ENCODE results near the gene CADM4.

The CADM4 gene

GRCh38 chr19:43668406-43669109 lies 28.9 kb upstream of the CADM4 start:
- TF ChIP-seq EP300 (IDR thresholded peaks at IDR 0.05; ENCODE audit: borderline replicate concordance) (0 out of 2 replicates have a peak, but pooled peaks have one; percentile 14), TCF12 (IDR thresholded peaks at IDR 0.05; ENCODE audit: low read depth) (no peak), TAF1 (IDR thresholded peaks at IDR 0.05; ENCODE audit: low read depth) (peak; percentile 51; the same call in 1 of the 2 replicates)

- no peak for TF ChIP-seq TAF1 (IDR thresholded peaks at IDR 0.05; ENCODE audit: low read depth)
- TF ChIP-seq TEAD4 (IDR thresholded peaks at IDR 0.05) = no peak
- TF ChIP-seq CREB1 (IDR thresholded peaks at IDR 0.05; ENCODE audit: low read depth) = no peak
- no peak for TF ChIP-seq MAX (IDR thresholded peaks at IDR 0.05)
- no peak for TF ChIP-seq CEBPB (IDR thresholded peaks at IDR 0.05)
- TF ChIP-seq NFIC (IDR thresholded peaks at IDR 0.05) = peak; percentile 52; the same call in 1 of the 2 replicates
Measured at GRCh38 chr19:43667876-43668405, 28.3 kb upstream of the CADM4 start.

GRCh38 chr19:43667126-43667875 lies 27.7 kb upstream of the CADM4 start:
- TF ChIP-seq CEBPB (IDR thresholded peaks at IDR 0.05) = no peak
- no peak for TF ChIP-seq EP300 (IDR thresholded peaks at IDR 0.05; ENCODE audit: borderline replicate concordance)
- TF ChIP-seq CREB1 (IDR thresholded peaks at IDR 0.05; ENCODE audit: low read depth) = no peak
- no peak for TF ChIP-seq TEAD4 (IDR thresholded peaks at IDR 0.05)
- TF ChIP-seq MAX (IDR thresholded peaks at IDR 0.05) = no peak
- TF ChIP-seq USF1 (IDR thresholded peaks at IDR 0.05) = no peak
- no peak for TF ChIP-seq TAF1 (IDR thresholded peaks at IDR 0.05; ENCODE audit: low read depth)
- no peak for TF ChIP-seq RAD21 (IDR thresholded peaks at IDR 0.05; ENCODE audit: low read depth)
- TF ChIP-seq REST (IDR thresholded peaks at IDR 0.05; ENCODE audit: low read depth) = no peak
- no peak for TF ChIP-seq TCF12 (IDR thresholded peaks at IDR 0.05; ENCODE audit: low read depth)

- TF ChIP-seq YY1 (IDR thresholded peaks at IDR 0.05; ENCODE audit: low read depth) (no peak), CEBPB (IDR thresholded peaks at IDR 0.05) (no peak), RAD21 (IDR thresholded peaks at IDR 0.05; ENCODE audit: low read depth) (no peak), MAX (IDR thresholded peaks at IDR 0.05) (no peak), EGR1 (IDR thresholded peaks at IDR 0.05) (no peak), FOXM1 (IDR thresholded peaks at IDR 0.05; ENCODE audit: borderline replicate concordance, low read depth) (no peak), CREB1 (IDR thresholded peaks at IDR 0.05; ENCODE audit: low read depth) (no peak), EP300 (IDR thresholded peaks at IDR 0.05; ENCODE audit: borderline replicate concordance) (no peak), NFIC (IDR thresholded peaks at IDR 0.05) (no peak), REST (IDR thresholded peaks at IDR 0.05; ENCODE audit: low read depth) (no peak), USF1 (IDR thresholded peaks at IDR 0.05) (no peak), ZBTB7A (IDR thresholded peaks at IDR 0.05; ENCODE audit: low read depth) (no peak), TAF1 (IDR thresholded peaks at IDR 0.05; ENCODE audit: low read depth) (no peak), TCF12 (IDR thresholded peaks at IDR 0.05; ENCODE audit: low read depth) (no peak), TEAD4 (IDR thresholded peaks at IDR 0.05) (no peak)
Measured at GRCh38 chr19:43664018-43664417, 24.4 kb upstream of the CADM4 start.

- no peak for TF ChIP-seq CEBPB (IDR thresholded peaks at IDR 0.05)
- TF ChIP-seq CREB1 (IDR thresholded peaks at IDR 0.05; ENCODE audit: low read depth) = no peak
- no peak for TF ChIP-seq TEAD4 (IDR thresholded peaks at IDR 0.05)
- TF ChIP-seq TAF1 (IDR thresholded peaks at IDR 0.05; ENCODE audit: low read depth) = no peak
- TF ChIP-seq RAD21 (IDR thresholded peaks at IDR 0.05; ENCODE audit: low read depth) = peak; percentile 39
- no peak for TF ChIP-seq EGR1 (IDR thresholded peaks at IDR 0.05)
- no peak for TF ChIP-seq TCF12 (IDR thresholded peaks at IDR 0.05; ENCODE audit: low read depth)
Measured at GRCh38 chr19:43662487-43662886, 22.8 kb upstream of the CADM4 start.
